Colonic mucosa (tissue), 4 donors: ENCODE results near the gene ZNF117. TPM values are rescaled to one million over a fixed set of nuclear protein-coding genes. Genes with fewer than 3 reads are reported as not detected.
"Not testable (repeated sequence)": the region's sequence is repeated elsewhere in the genome, so short reads cannot be mapped to it uniquely, and the experiment has no call there.

ENCODE experiments used
- DNase-seq: peaks from one replicate; pipeline ENCODE4 v3.0.0-alpha.2; 2020
- H3K27ac ChIP-seq: fragments of 200-600 bp; one replicate; pipeline ENCODE4 v1.8.0; 2021
- H3K27me3 ChIP-seq: fragments of 200-600 bp; one replicate; pipeline ENCODE4 v1.8.0; 2021
- H3K36me3 ChIP-seq: fragments of 200-600 bp; one replicate; pipeline ENCODE4 v1.8.0; 2021
- H3K4me1 ChIP-seq: fragments of 200-600 bp; one replicate; pipeline ENCODE4 v1.8.0; 2021; ENCODE audit warnings: mild to moderate bottlenecking
- H3K4me3 ChIP-seq: fragments of 200-600 bp; one replicate; pipeline ENCODE4 v1.8.0; 2021
- H3K9ac ChIP-seq, 2 donors: one replicate each; pipeline ENCODE4 v1.7.0; 2013; ENCODE audit warnings: control low read depth in 2 of 2, low read depth in 2 of 2, low read length in 2 of 2
- H3K9me3 ChIP-seq: fragments of 200-600 bp; one replicate; pipeline ENCODE4 v1.8.0; 2021
- intact Hi-C: fragments of 100-400 bp; cut with DNase I; formaldehyde crosslinking; loops from one replicate; pipeline ENCODE4 v1.14.1; 2022
- total RNA-seq, 2 donors: library from RNA; stranded (reverse); fragmentation: NEBNext Ultra II Directional in 1 of 2; extraction: Animal tissue kit (Norgen Biotek cat#: 25700) in 1 of 2; gene quantifications; one replicate each; pipeline ENCODE4 v1.2.1, GENCODE V29; 2021
- TF ChIP-seq, protein P1 (sequence below): fragments of 200-600 bp; IDR thresholded peaks from one replicate; pipeline ENCODE4 v1.8.0; 2022; ENCODE audit warnings: antibody characterized with exemption, mild to moderate bottlenecking
- donor health status: healthy.
- donor health status: DM: no; HTN: no; CAD: no.
- donor health status: DM: no; HTN: no; CAD: no.

ZNF117 gene
- total RNA-seq, 2 donors from 2014 or later: 4.7 to 4.8 TPM

DNA sequence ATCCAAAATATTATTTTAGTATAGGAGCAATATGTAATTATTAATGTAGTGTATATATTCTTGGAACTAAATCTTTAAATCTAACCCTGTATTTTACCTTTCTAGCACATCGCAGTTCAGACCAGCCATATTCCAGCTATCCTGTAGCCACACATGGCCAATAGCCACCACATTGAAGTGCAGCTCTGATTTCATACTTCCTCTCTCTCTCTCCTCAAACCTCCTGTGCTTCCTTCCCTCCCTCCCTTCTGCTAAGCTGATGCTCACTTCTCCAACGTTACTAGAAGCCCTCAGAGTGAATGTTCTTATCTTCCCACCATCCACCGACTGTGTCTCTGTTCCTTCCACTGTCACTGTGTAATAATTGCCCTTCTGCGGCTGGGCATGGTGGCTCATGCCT is 16.2 kb upstream of the ZNF117 start:
- Histone ChIP-seq H3K4me3 (peak overlapping the region; percentile 61), H3K27ac (peak overlapping the region; percentile 18)
- not testable (repeated sequence) for DNase-seq, H3K9ac ChIP-seq, H3K27me3 ChIP-seq, H3K9me3 ChIP-seq, H3K4me1 ChIP-seq, H3K36me3 ChIP-seq
- intact Hi-C loops: loop anchor here (10.0 kb wide), 2 partner anchors 102 to 1102 kb away; partner anchors contain the start of gene ZNF273

DNA sequence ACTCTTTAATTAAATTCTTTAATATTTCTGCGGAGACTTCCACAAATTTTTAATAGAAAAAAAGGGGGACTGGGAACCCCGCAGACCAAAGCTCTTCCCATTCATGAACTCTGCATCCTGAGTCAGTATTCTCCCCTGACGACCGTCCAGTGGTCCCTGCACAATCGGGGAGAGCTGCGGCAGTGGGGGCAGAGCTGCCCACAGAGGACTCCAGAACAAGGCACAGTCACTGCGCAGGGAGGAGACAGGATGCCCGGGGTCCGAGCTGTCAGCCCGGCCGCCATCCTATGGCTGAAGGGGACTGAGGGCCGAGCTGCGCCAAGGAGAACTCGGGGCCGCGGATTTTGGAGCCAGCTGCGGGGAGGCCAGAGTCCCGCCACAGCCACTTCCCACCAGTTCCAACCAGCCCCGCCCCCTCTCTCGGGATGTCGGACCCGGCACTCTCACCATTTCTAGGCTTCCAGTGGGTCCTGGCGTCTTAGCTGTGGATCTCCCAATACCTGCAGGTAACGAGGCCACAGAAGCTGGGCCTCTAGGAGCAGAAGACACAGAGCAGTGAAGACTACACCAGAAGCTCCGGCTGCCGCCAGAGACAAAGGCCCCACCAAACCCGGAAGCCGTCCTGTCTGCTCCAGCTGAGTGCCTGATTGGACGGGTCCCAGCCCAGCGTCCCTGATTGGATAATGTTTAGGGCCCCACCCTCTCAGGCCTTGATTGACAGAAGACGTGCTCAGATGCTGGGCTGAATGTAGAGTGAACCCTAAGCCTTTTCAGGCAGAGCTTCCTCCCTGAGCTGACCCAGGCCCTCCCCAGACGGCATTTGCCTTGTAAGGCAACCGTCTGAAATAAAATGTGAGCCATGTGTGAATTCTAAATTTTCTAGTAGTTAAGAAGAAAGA is 15.5 kb upstream of the ZNF117 start, which contains the start of gene ERV3-1:
Gene ERV3-1 (minus strand): TSS at position 594 of the 899 bp plus-strand sequence. CDS start 13,661 bp downstream, outside the sequence.
- intact Hi-C loops: loop anchor here (10.0 kb wide), 2 partner anchors 102 to 1102 kb away; partner anchors contain the start of gene ZNF273
- TF ChIP-seq, protein P1, sequence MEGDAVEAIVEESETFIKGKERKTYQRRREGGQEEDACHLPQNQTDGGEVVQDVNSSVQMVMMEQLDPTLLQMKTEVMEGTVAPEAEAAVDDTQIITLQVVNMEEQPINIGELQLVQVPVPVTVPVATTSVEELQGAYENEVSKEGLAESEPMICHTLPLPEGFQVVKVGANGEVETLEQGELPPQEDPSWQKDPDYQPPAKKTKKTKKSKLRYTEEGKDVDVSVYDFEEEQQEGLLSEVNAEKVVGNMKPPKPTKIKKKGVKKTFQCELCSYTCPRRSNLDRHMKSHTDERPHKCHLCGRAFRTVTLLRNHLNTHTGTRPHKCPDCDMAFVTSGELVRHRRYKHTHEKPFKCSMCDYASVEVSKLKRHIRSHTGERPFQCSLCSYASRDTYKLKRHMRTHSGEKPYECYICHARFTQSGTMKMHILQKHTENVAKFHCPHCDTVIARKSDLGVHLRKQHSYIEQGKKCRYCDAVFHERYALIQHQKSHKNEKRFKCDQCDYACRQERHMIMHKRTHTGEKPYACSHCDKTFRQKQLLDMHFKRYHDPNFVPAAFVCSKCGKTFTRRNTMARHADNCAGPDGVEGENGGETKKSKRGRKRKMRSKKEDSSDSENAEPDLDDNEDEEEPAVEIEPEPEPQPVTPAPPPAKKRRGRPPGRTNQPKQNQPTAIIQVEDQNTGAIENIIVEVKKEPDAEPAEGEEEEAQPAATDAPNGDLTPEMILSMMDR: no peak
- Histone ChIP-seq H3K27ac (peak within 1 kb of the TSS; percentile 59), H3K27me3 (no peaks in the 10 kb centered on the region), H3K36me3 (no peaks in the 10 kb centered on the region), H3K4me3 (peak within 1 kb of the TSS; percentile 61), H3K4me1 (no peaks in the 10 kb centered on the region), H3K9me3 (no peaks in the 10 kb centered on the region), H3K9ac (peak within 1 kb of the TSS; percentile 65 to 77)
- peak; percentile 96 for DNase-seq

DNA sequence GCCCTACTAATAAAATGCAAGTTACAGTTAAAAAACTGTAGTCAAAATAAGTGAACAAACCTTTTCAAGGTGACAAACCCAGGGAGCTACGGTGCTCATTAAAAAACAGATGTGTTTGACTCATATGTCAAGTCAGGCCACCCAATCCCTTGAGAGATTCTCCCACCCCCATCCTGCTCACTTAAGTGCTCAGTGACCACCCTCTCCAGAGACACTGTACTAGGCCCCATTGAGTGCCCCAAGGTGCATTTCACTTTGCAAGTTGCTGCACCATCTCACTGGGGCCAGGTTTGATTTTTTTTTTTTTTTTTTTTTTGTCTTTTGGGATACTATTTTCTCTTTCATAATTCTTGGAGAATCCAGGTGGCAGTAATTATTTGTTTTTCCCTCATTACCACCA is 13.7 kb upstream of the ZNF117 start:
- TF ChIP-seq, protein P1: no peak
- DNase-seq: no peak
- Histone ChIP-seq H3K27ac (no peak overlapping the region), H3K36me3 (no peaks in the 10 kb centered on the region), H3K9me3 (no peaks in the 10 kb centered on the region), H3K9ac (no peak overlapping the region), H3K4me3 (no peak overlapping the region), H3K27me3 (no peaks in the 10 kb centered on the region), H3K4me1 (no peaks in the 10 kb centered on the region)
- intact Hi-C loops: loop anchor here (10.0 kb wide), 2 partner anchors 100 to 1100 kb away; partner anchors contain the start of gene ZNF273

DNA sequence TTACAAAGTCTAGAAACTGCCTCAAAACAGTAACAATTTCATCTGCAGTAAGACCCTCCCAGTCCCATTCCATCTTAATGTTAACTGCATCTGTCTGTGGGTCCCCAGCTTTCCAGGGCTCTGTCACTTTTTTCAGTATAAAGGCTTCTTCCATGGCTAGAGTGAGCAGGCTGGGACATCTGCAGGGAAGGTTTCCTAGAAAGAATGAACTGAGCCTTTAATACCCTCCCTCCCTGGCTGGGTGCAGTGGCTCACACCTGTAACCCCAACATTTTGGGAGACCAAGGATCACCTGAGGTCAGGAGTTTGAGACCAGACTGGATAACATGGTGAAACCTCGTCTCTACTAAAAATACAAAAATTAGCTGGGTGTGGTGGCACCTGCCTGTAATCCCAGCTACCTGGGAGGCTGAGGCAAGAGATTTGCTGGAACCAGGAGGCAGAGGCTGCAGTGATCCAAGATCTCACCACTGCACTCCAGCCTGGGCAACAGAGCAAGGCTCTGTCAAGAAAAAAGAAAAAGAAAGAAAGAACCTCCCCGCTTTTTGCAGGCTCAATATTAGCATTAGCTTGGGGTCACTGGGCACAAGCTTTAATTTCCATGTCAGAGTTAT is 12.2 kb upstream of the ZNF117 start:
- Histone ChIP-seq H3K9ac (no peak overlapping the region), H3K36me3 (no peaks in the 10 kb centered on the region), H3K27ac (no peak overlapping the region), H3K27me3 (no peaks in the 10 kb centered on the region), H3K4me3 (no peak overlapping the region), H3K9me3 (no peaks in the 10 kb centered on the region), H3K4me1 (no peaks in the 10 kb centered on the region)
- intact Hi-C loops: loop anchor here (10.0 kb wide), 2 partner anchors 98 to 1098 kb away; partner anchors contain the start of gene ZNF273
- TF ChIP-seq, protein P1: no peak
- DNase-seq: no peak

DNA sequence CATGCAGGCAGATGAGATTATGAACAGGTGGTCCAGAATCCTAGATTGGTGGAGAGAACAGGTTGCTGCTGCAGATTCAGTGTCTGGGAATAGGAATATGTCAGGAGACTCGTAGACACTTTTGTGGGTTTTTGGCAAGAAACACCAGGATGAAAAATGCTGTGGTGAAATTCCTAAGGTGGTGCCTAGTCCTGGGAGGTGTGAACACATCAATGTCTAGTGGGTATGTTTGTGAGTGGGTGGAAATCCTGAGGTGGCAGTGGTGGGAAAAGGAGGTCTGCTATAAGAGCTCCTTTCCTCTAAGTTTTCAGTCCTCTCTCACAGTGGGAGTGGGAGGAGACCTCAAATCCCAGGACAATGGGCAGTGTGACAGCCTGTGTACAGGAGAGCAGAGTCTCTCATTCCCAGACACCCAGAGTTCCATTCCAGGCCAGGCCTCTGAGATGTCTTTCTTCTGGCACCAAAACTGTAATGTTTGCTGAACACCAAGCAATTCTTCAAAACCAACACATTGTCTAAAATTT is 10.5 kb upstream of the ZNF117 start:
- TF ChIP-seq, protein P1: no peak
- no peaks in the 10 kb centered on the region for H3K4me1 ChIP-seq
- H3K36me3 ChIP-seq: no peaks in the 10 kb centered on the region
- DNase-seq: no peak
- intact Hi-C loops: loop anchor here (10.0 kb wide), 2 partner anchors 97 to 1097 kb away; partner anchors contain the start of gene ZNF273
- no peak overlapping the region for H3K4me3 ChIP-seq
- H3K27me3 ChIP-seq: no peaks in the 10 kb centered on the region
- no peaks in the 10 kb centered on the region for H3K9me3 ChIP-seq
- H3K9ac ChIP-seq: no peak overlapping the region
- no peak overlapping the region for H3K27ac ChIP-seq
